GM18526 (cell line): ENCODE results near the gene ANKRD66.

Experiments
- POLR2A ChIP-seq: IDR thresholded peaks from 3 replicates; pipeline ENCODE4 v1.6.1; 2011; ENCODE audit not compliant: insufficient read length; ENCODE audit errors: extremely low read depth

The ANKRD66 gene

GRCh38 chr6:46776070-46776712 is 29.5 kb downstream of the ANKRD66 start:
- no peak for TF ChIP-seq POLR2A

GRCh38 chr6:46777476-46778346 is 31.0 kb downstream of the ANKRD66 start:
- no peak for TF ChIP-seq POLR2A

- TF ChIP-seq POLR2A, result no peak
These were observed 35.0 kb downstream of the ANKRD66 start for GRCh38 chr6:46781478-46782378.

GRCh38 chr6:46784535-46784934 is 37.8 kb downstream of the ANKRD66 start:
- no peak for TF ChIP-seq POLR2A

DNA sequence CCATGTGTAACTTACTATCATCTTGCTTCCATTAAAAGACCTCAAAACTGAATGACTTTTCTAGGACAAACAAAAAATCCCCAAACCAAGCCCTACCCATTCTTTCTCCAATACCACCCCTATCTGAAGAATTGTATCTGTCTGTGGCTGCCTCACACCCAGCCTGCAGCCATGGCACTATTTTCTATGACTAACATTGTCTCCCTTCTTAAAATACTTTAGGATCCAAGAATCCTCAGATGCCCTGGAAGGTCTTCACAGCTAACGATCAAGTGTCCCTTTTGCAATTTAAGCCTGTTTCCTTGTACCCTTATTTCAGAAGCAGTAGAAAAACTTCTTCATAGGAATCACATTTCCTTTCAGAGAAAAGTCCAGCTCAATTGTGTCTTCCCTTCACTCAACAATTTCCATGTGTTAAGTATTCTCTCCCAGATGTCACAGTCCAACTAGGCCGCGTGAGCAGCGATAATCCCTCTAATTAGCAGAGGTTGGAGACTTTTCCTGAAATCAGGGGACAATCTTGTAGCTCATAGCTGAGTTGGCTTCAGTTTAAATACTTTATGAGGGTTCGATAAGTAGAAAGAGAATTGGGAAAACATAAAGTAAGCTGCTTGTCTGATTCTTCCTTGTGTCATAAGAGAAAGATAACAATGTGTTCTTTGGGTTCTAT is 41.3 kb downstream of the ANKRD66 start:
- no peak for TF ChIP-seq POLR2A

GRCh38 chr6:46788791-46789190 is 42.1 kb downstream of the ANKRD66 start:
- no peak for TF ChIP-seq POLR2A

GRCh38 chr6:46789434-46790354 is 43.0 kb downstream of the ANKRD66 start:
- TF ChIP-seq POLR2A, result no peak

DNA sequence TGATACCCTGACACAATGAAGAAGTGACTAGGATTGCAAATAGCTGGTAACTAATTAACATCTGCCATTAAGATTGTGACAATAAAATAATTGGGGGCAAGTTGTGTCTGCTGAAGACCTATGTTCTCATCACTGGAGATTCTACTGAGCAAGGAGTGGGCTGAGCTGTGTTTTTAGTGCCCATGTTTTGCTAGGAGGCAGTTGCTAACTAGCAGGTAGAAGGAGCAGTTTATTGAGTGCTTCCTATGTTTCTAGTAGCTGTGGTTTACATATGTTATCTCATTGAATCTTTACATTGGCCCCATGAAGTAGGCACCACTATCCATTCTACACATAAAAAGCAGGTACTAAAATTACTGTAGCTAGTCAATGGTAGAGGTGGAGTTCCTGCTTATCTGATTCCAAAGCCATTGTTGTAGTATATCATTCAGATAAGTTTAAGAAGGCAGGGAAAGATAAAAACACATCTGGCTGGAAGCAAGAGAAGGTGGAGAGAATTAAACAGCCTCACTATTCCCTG is 43.7 kb downstream of the ANKRD66 start:
- no peak for TF ChIP-seq POLR2A

GRCh38 chr6:46792635-46793034 is 45.9 kb downstream of the ANKRD66 start:
- no peak for TF ChIP-seq POLR2A

DNA sequence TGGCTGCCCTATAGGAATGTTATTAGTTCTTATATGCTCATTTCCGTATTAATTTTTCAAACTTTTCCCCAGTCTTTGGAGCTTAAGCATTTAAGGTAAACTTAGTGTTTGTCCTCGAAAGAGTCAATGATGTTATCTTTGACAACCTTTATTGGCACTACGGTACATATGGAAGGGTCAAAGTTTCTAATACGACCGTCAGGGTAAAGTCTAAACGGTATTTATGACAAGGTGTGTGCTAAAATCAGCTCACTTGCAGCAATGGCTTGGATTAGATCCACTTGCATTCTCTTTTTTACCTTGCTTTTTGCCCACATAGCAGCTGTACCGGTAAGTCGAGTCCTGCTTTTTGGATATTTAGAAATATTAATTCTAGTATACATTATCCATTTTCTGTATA is 46.4 kb downstream of the ANKRD66 start, which contains the start of gene MEP1A:
Gene MEP1A, plus strand, starts transcription at position 252 of the 400 bp plus-strand sequence. Its CDS starts 10 bp downstream, at position 262.
- no peak for TF ChIP-seq POLR2A

- no peak for TF ChIP-seq POLR2A
These were observed 47.3 kb downstream of the ANKRD66 start for GRCh38 chr6:46794068-46794467.

DNA sequence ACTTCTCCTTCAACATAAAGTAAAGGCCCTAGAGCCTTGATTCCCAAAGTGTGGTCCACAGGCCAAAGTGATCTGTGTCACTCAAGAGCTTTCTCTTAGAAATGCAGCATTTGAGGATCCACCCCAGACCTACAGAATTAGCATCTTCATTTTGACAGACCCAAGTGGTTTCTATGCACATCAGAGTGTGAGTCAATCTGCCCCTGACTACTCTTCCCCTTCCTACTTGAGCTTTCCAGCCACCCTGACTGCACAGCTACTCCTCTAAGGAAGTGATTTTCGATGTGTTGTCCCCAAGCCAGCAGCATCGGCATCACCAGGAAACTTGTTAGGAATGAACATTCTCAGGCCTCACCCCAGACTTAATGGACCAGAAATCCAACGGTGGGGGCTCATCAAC is 49.1 kb downstream of the ANKRD66 start:
- TF ChIP-seq POLR2A, result no peak

GRCh38 chr6:46796848-46797580 is 50.3 kb downstream of the ANKRD66 start:
- TF ChIP-seq POLR2A, result no peak
